BJ (cell line): ENCODE results near the gene RAB9A. TPM values are rescaled to one million over a fixed set of nuclear protein-coding genes. Genes with fewer than 3 reads are reported as not detected.

ENCODE experiments used
- CTCF ChIA-PET: fragments of 350-600 bp; formaldehyde crosslinking; extraction: SDS; loops from one replicate; lab custom pipeline; 2021; ENCODE audit warnings: antibody characterized with exemption, inconsistent platforms; lab: Yijun Ruan, JAX
- POLR2A ChIA-PET: fragments of 300-600 bp; sonication (Branson Sonifier 250); formaldehyde crosslinking; extraction: SDS; loops from one replicate; lab custom pipeline; 2021; ENCODE audit warnings: antibody characterized with exemption; lab: Charles Lee
- DNase-seq: peaks from one replicate; pipeline ENCODE4 v3.0.0-alpha.2; 2011; ENCODE audit warnings: low read depth
- H3K27me3 ChIP-seq: 2 replicates; pipeline ENCODE4 v1.6.0; 2011; ENCODE audit warnings: low read length; ENCODE audit not compliant: control insufficient read depth, insufficient read depth
- H3K36me3 ChIP-seq: 2 replicates; pipeline ENCODE4 v1.5.1; 2011; ENCODE audit warnings: low read length; ENCODE audit not compliant: control insufficient read depth, insufficient read depth
- H3K4me3 ChIP-seq: 2 replicates; pipeline ENCODE4 v1.5.1; 2011; ENCODE audit warnings: low read depth, mild to moderate bottlenecking, control low read depth, low read length
- CTCF ChIP-seq: IDR thresholded peaks from 2 replicates; pipeline ENCODE4 v1.5.1; 2011; ENCODE audit warnings: low read depth, mild to moderate bottlenecking, control low read depth, inconsistent platforms, low read length, moderate library complexity; ENCODE audit not compliant: insufficient read depth
- polyA plus RNA-seq: library from polyadenylated mRNA; depleted of rRNA; stranded (reverse); fragments of >200 nt; gene quantifications from 2 replicates; pipeline ENCODE4 v1.2.3, GENCODE V29; 2011

RAB9A gene
- polyA plus RNA-seq, 1 experiment = 9.8 TPM

GRCh38 chrX:13700380-13700779, 11.5 kb downstream of the RAB9A start:
- no peak for TF ChIP-seq CTCF
- POLR2A ChIA-PET = no interaction called here

GRCh38 chrX:13702111-13702789, 13.3 kb downstream of the RAB9A start:
- no peak for TF ChIP-seq CTCF
- Histone ChIP-seq H3K4me3 (no peak overlapping the region), H3K27me3 (no peaks in the 10 kb centered on the region), H3K36me3 (no peaks in the 10 kb centered on the region)
- POLR2A ChIA-PET = no interaction called here
- no peak for DNase-seq
- CTCF ChIA-PET = no interaction called here

More at GRCh38 chrX:13700380-13700779, 11.5 kb downstream of the RAB9A start:
- Histone ChIP-seq H3K27me3 (no peaks in the 10 kb centered on the region), H3K36me3 (no peaks in the 10 kb centered on the region), H3K4me3 (no peak overlapping the region)
- DNase-seq = no peak
- CTCF ChIA-PET = no interaction called here

GRCh38 chrX:13703135-13703534, 14.2 kb downstream of the RAB9A start:
- no peaks in the 10 kb centered on the region for H3K27me3 ChIP-seq

GRCh38 chrX:13703589-13703988, 14.7 kb downstream of the RAB9A start:
- Histone ChIP-seq H3K4me3 (no peak overlapping the region), H3K36me3 (no peaks in the 10 kb centered on the region; the same call in 1 of the 2 replicates), H3K27me3 (no peaks in the 10 kb centered on the region)
- CTCF ChIA-PET = no interaction called here
- no peak for DNase-seq
- TF ChIP-seq CTCF = no peak
- POLR2A ChIA-PET = no interaction called here

More at GRCh38 chrX:13703135-13703534, 14.2 kb downstream of the RAB9A start:
- no peak for DNase-seq
- TF ChIP-seq CTCF = no peak
- Histone ChIP-seq H3K4me3 (no peak overlapping the region), H3K36me3 (no peaks in the 10 kb centered on the region; the same call in 1 of the 2 replicates)
- CTCF ChIA-PET = no interaction called here
- POLR2A ChIA-PET = no interaction called here

- Histone ChIP-seq H3K27me3 (no peaks in the 10 kb centered on the region), H3K4me3 (no peak overlapping the region), H3K36me3 (peaks cover 4% of the 10 kb centered on the region)
- DNase-seq = no peak
- CTCF ChIA-PET = no interaction called here
- POLR2A ChIA-PET = no interaction called here
- no peak for TF ChIP-seq CTCF
These were observed 22.2 kb downstream of the RAB9A start for GRCh38 chrX:13711141-13711540.
